ENCODE data around the gene SCAMP1. TPM values are rescaled to one million over a fixed set of nuclear protein-coding genes. Genes with fewer than 3 reads are reported as not detected.

SCAMP1 gene
- total RNA-seq, 1 donor from 2014 or later = 51.8 TPM

GRCh38 chr5:78495800-78496199 is 135.4 kb downstream of the SCAMP1 start:
- no peaks in the 10 kb centered on the region for H3K27me3 Mint-ChIP-seq (ENCODE audit: low read depth)
- TF ChIP-seq CTCF (IDR thresholded peaks at IDR 0.05) = no peak
- no peak for DNase-seq (ENCODE audit: low spot score)
- H3K4me1 Mint-ChIP-seq (ENCODE audit: low read depth) = peaks cover 64% of the 10 kb centered on the region
- H3K4me3 Mint-ChIP-seq (ENCODE audit: unreplicated experiment) = no peak overlapping the region
- peaks cover 14% of the 10 kb centered on the region for H3K36me3 Mint-ChIP-seq (ENCODE audit: low read depth)
- peak overlapping the region; percentile 45 for H3K27ac Mint-ChIP-seq (ENCODE audit: unreplicated experiment)
- no peaks in the 10 kb centered on the region for H3K9me3 Mint-ChIP-seq (ENCODE audit: low read depth)

- H3K27ac Mint-ChIP-seq (ENCODE audit: unreplicated experiment) = peak overlapping the region; percentile 45
- H3K9me3 Mint-ChIP-seq (ENCODE audit: low read depth) = no peaks in the 10 kb centered on the region
- H3K27me3 Mint-ChIP-seq (ENCODE audit: low read depth) = no peaks in the 10 kb centered on the region
- no peak for DNase-seq (ENCODE audit: low spot score)
- TF ChIP-seq CTCF (IDR thresholded peaks at IDR 0.05) = no peak
- H3K4me3 Mint-ChIP-seq (ENCODE audit: unreplicated experiment) = no peak overlapping the region
- peaks cover 9% of the 10 kb centered on the region for H3K36me3 Mint-ChIP-seq (ENCODE audit: low read depth)
- H3K4me1 Mint-ChIP-seq (ENCODE audit: low read depth) = peaks cover 67% of the 10 kb centered on the region
These were observed 136.0 kb downstream of the SCAMP1 start for GRCh38 chr5:78496373-78496772.

GRCh38 chr5:78497573-78498533 is 137.4 kb downstream of the SCAMP1 start:
- Mint-ChIP-seq H3K27ac (ENCODE audit: unreplicated experiment) (no peak overlapping the region), H3K4me1 (ENCODE audit: low read depth) (peaks cover 82% of the 10 kb centered on the region), H3K27me3 (ENCODE audit: low read depth) (no peaks in the 10 kb centered on the region), H3K9me3 (ENCODE audit: low read depth) (no peaks in the 10 kb centered on the region), H3K4me3 (ENCODE audit: unreplicated experiment) (no peak overlapping the region), H3K36me3 (ENCODE audit: low read depth) (peaks cover 7% of the 10 kb centered on the region)
- TF ChIP-seq CTCF (IDR thresholded peaks at IDR 0.05) = no peak
- DNase-seq (ENCODE audit: low spot score) = no peak

GRCh38 chr5:78499485-78499884 is 139.1 kb downstream of the SCAMP1 start:
- no peaks in the 10 kb centered on the region for H3K27me3 Mint-ChIP-seq (ENCODE audit: low read depth)
- no peak for DNase-seq (ENCODE audit: low spot score)
- H3K4me3 Mint-ChIP-seq (ENCODE audit: unreplicated experiment) = no peak overlapping the region
- TF ChIP-seq CTCF (IDR thresholded peaks at IDR 0.05) = no peak
- H3K4me1 Mint-ChIP-seq (ENCODE audit: low read depth) = peaks cover 90% of the 10 kb centered on the region
- no peaks in the 10 kb centered on the region for H3K9me3 Mint-ChIP-seq (ENCODE audit: low read depth)
- H3K27ac Mint-ChIP-seq (ENCODE audit: unreplicated experiment) = no peak overlapping the region
- H3K36me3 Mint-ChIP-seq (ENCODE audit: low read depth) = peaks cover 4% of the 10 kb centered on the region

GRCh38 chr5:78500028-78500427 is 139.6 kb downstream of the SCAMP1 start:
- DNase-seq (ENCODE audit: low spot score) = no peak
- no peaks in the 10 kb centered on the region for H3K9me3 Mint-ChIP-seq (ENCODE audit: low read depth)
- no peak overlapping the region for H3K27ac Mint-ChIP-seq (ENCODE audit: unreplicated experiment)
- H3K36me3 Mint-ChIP-seq (ENCODE audit: low read depth) = peaks cover 4% of the 10 kb centered on the region
- peaks cover 90% of the 10 kb centered on the region for H3K4me1 Mint-ChIP-seq (ENCODE audit: low read depth)
- H3K27me3 Mint-ChIP-seq (ENCODE audit: low read depth) = no peaks in the 10 kb centered on the region
- H3K4me3 Mint-ChIP-seq (ENCODE audit: unreplicated experiment) = no peak overlapping the region
- TF ChIP-seq CTCF (IDR thresholded peaks at IDR 0.05) = no peak
